Hepatocyte (in vitro differentiated cells): ENCODE results near the gene FTCD.

ENCODE experiments used
- EZH2 ChIP-seq: fragments of 200-600 bp; sonication (generic); IDR thresholded peaks from 2 replicates; pipeline ENCODE4 v1.6.1; 2016; ENCODE audit warnings: antibody characterized with exemption, mild to moderate bottlenecking, borderline replicate concordance
- TF ChIP-seq, protein P1 (sequence below): fragments of 200-600 bp; sonication (generic); IDR thresholded peaks from 2 replicates; pipeline ENCODE4 v1.5.1; 2016; ENCODE audit warnings: antibody characterized with exemption, mild to moderate bottlenecking; ENCODE audit not compliant: poor library complexity

DNA sequence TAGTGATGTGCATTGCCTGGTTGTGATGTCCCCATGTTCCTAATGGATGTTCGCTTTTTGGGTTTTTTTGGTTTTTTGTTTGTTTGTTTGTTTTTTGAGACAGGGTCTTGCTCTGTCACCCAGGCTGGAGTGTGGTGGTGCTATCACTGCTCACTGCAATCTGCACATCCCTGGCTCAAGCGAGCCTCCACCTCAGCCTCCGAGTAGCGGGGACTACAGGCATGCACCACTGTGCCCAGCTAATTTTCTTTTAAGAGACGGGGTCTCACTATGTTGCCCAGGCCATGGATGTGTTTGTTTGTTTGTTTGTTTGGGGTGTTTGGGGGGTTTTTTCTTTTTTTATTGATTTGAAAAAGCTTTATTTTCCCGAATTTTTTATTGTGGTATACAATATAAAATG lies 55.4 kb downstream of the FTCD start:
- TF ChIP-seq, protein P1, sequence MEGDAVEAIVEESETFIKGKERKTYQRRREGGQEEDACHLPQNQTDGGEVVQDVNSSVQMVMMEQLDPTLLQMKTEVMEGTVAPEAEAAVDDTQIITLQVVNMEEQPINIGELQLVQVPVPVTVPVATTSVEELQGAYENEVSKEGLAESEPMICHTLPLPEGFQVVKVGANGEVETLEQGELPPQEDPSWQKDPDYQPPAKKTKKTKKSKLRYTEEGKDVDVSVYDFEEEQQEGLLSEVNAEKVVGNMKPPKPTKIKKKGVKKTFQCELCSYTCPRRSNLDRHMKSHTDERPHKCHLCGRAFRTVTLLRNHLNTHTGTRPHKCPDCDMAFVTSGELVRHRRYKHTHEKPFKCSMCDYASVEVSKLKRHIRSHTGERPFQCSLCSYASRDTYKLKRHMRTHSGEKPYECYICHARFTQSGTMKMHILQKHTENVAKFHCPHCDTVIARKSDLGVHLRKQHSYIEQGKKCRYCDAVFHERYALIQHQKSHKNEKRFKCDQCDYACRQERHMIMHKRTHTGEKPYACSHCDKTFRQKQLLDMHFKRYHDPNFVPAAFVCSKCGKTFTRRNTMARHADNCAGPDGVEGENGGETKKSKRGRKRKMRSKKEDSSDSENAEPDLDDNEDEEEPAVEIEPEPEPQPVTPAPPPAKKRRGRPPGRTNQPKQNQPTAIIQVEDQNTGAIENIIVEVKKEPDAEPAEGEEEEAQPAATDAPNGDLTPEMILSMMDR: no peak
- TF ChIP-seq EZH2: no peak
